H1 (cell line): ENCODE data around the gene ATXN7. TPM values are rescaled to one million over a fixed set of nuclear protein-coding genes. Genes with fewer than 3 reads are reported as not detected.

Source experiments
- CTCF ChIA-PET: fragments of 300-600 bp; sonication (Branson Sonifier 250); formaldehyde crosslinking; loops from one replicate; lab custom pipeline; 2021; ENCODE audit not compliant: partially characterized antibody; lab: Charles Lee
- POLR2A ChIA-PET: fragments of 300-600 bp; sonication (Branson Sonifier 250); formaldehyde crosslinking; loops from one replicate; lab custom pipeline; 2021; ENCODE audit warnings: inconsistent platforms; ENCODE audit not compliant: partially characterized antibody; lab: Charles Lee
- DNase-seq, 2 experiments: peaks; one replicate each; pipeline versions ENCODE4 v3.0.0 to v3.0.0-alpha.2; 2010 to 2022; ENCODE audit warnings: low spot score in 2 of 2, low read depth in 1 of 2, mixed read lengths in 1 of 2
- FAIRE-seq: peaks from 2 replicates; lab custom pipeline; 2011; peaks lifted over from hg19 to GRCh38; lab: Jason Lieb, UNC
- H2AFZ ChIP-seq: 2 replicates; pipeline ENCODE4 v1.8.1; 2012; ENCODE audit warnings: low read length, inconsistent platforms
- H2AK5ac ChIP-seq: 2 replicates; pipeline ENCODE4 v1.6.1; 2013; ENCODE audit warnings: low read depth, low read length
- H2BK120ac ChIP-seq: replicated peaks from 2 replicates; pipeline ENCODE3; 2013; ENCODE audit warnings: low read depth, low read length, inconsistent platforms
- H2BK12ac ChIP-seq: 2 replicates; pipeline ENCODE4 v1.6.1; 2013; ENCODE audit warnings: low read depth, low read length
- H2BK15ac ChIP-seq: 2 replicates; pipeline ENCODE4 v1.6.1; 2013; ENCODE audit warnings: low read length
- H2BK20ac ChIP-seq: 2 replicates; pipeline ENCODE4 v1.6.1; 2013; ENCODE audit warnings: low read length
- H2BK5ac ChIP-seq: 2 replicates; pipeline ENCODE4 v1.6.1; 2013; ENCODE audit warnings: low read depth, low read length
- H3K14ac ChIP-seq: 2 replicates; pipeline ENCODE4 v1.6.1; 2013; ENCODE audit warnings: inconsistent platforms; ENCODE audit not compliant: insufficient read length
- H3K18ac ChIP-seq: 2 replicates; pipeline ENCODE4 v1.6.1; 2013; ENCODE audit warnings: low read length; ENCODE audit errors: extremely low read depth
- H3K23ac ChIP-seq: 2 replicates; pipeline ENCODE4 v1.6.1; 2013; ENCODE audit warnings: inconsistent platforms; ENCODE audit not compliant: insufficient read length
- H3K23me2 ChIP-seq: 2 replicates; pipeline ENCODE4 v1.6.1; 2013; ENCODE audit warnings: low read depth, low read length
- H3K27ac ChIP-seq: 2 replicates; pipeline ENCODE4 v1.6.1; 2011; ENCODE audit warnings: low read depth, low read length, inconsistent platforms
- H3K27me3 ChIP-seq, 4 experiments: replicated peaks in 1 of 4; 1 replicate in 1 of 4; 2 replicates in 3 of 4; pipeline versions ENCODE4 v1.6.1 to v1.8.1; 2011 to 2013; ENCODE audit warnings: low read length in 3 of 4, mild to moderate bottlenecking in 3 of 4, inconsistent platforms in 2 of 4, mixed read lengths in 2 of 4, moderate library complexity in 1 of 4; ENCODE audit not compliant: control insufficient read depth in 3 of 4, insufficient read depth in 3 of 4; ENCODE audit errors: extremely low read depth in 1 of 4
- H3K36me3 ChIP-seq, 4 experiments: 2 replicates each; pipeline versions ENCODE4 v1.6.1 to v1.8.1; 2011 to 2013; ENCODE audit warnings: mild to moderate bottlenecking in 4 of 4, low read length in 3 of 4, moderate library complexity in 2 of 4, control low read depth in 1 of 4, inconsistent platforms in 1 of 4; ENCODE audit not compliant: insufficient read depth in 4 of 4, control insufficient read depth in 2 of 4
- H3K4ac ChIP-seq: replicated peaks from 2 replicates; pipeline ENCODE3; 2013; ENCODE audit warnings: low read length, low read depth, mixed read lengths, inconsistent platforms; ENCODE audit not compliant: insufficient read length
- H3K4me1 ChIP-seq, 4 experiments: replicated peaks in 1 of 4; 1 replicate in 1 of 4; 2 replicates in 3 of 4; pipeline versions ENCODE4 v1.6.1 to v1.8.1; 2011 to 2013; ENCODE audit warnings: low read length in 3 of 4, inconsistent platforms in 2 of 4, mixed read lengths in 1 of 4; ENCODE audit not compliant: insufficient read depth in 4 of 4, control insufficient read depth in 3 of 4
- H3K4me2 ChIP-seq, 2 experiments: 2 replicates each; pipeline versions ENCODE4 v1.6.1 to v1.8.1; 2011 to 2013; ENCODE audit warnings: low read depth in 2 of 2, low read length in 2 of 2, control low read depth in 1 of 2, inconsistent platforms in 1 of 2, mild to moderate bottlenecking in 1 of 2; ENCODE audit not compliant: insufficient read depth in 1 of 2
- H3K4me3 ChIP-seq, 4 experiments: fragments of 200-600, 300-600 bp in 1 of 4; sonication (generic), shearing (Covaris generic), sonication (Bioruptor Twin) in 1 of 4; 2 replicates each; pipeline versions ENCODE4 v1.5.1 to v1.8.1; 2011 to 2016; ENCODE audit warnings: low read length in 4 of 4, low read depth in 3 of 4, control low read depth in 2 of 4, inconsistent platforms in 2 of 4, mild to moderate bottlenecking in 2 of 4, mixed read lengths in 1 of 4, moderate library complexity in 1 of 4; ENCODE audit not compliant: insufficient read depth in 2 of 4; ENCODE audit errors: extremely low read depth in 1 of 4
- H3K56ac ChIP-seq: replicated peaks from 2 replicates; pipeline ENCODE3; 2013; ENCODE audit warnings: low read depth, mild to moderate bottlenecking, mixed read lengths, low read length, inconsistent platforms; ENCODE audit not compliant: insufficient read length
- H3K79me1 ChIP-seq: 2 replicates; pipeline ENCODE4 v1.6.1; 2013; ENCODE audit warnings: low read depth, low read length, control low read depth
- H3K79me2 ChIP-seq, 2 experiments: 2 replicates each; pipeline versions ENCODE4 v1.6.1 to v1.8.1; 2012 to 2013; ENCODE audit warnings: low read length in 2 of 2, mild to moderate bottlenecking in 2 of 2, inconsistent platforms in 1 of 2; ENCODE audit not compliant: insufficient read depth in 2 of 2, control insufficient read depth in 1 of 2
- H3K9ac ChIP-seq, 4 experiments: replicated peaks in 1 of 4; 1 replicate in 1 of 4; 2 replicates in 3 of 4; pipeline versions ENCODE4 v1.6.1 to v1.8.1; 2011 to 2013; ENCODE audit warnings: low read depth in 3 of 4, low read length in 3 of 4, control low read depth in 2 of 4, mild to moderate bottlenecking in 2 of 4, moderate library complexity in 2 of 4, inconsistent platforms in 1 of 4; ENCODE audit errors: extremely low read depth in 1 of 4
- H3K9me3 ChIP-seq, 2 experiments: 2 replicates each; pipeline versions ENCODE4 v1.6.1 to v1.8.1; 2012 to 2013; ENCODE audit warnings: mild to moderate bottlenecking in 2 of 2, moderate library complexity in 2 of 2, control low read depth in 1 of 2, inconsistent platforms in 1 of 2, low read depth in 1 of 2, low read length in 1 of 2, mixed read lengths in 1 of 2; ENCODE audit not compliant: insufficient read depth in 2 of 2
- H4K20me1 ChIP-seq, 2 experiments: replicated peaks in 1 of 2; 2 replicates each; pipeline versions ENCODE3 to v1.8.1; 2011 to 2013; ENCODE audit warnings: inconsistent platforms in 2 of 2, low read length in 2 of 2, mild to moderate bottlenecking in 1 of 2; ENCODE audit not compliant: insufficient read depth in 2 of 2, control insufficient read depth in 1 of 2
- H4K5ac ChIP-seq: 2 replicates; pipeline ENCODE4 v1.6.1; 2013; ENCODE audit warnings: low read length, low read depth, mixed read lengths, inconsistent platforms; ENCODE audit not compliant: insufficient read length
- H4K8ac ChIP-seq: 2 replicates; pipeline ENCODE4 v1.8.0; 2013; ENCODE audit warnings: mild to moderate bottlenecking, moderate library complexity, low read length, inconsistent platforms; ENCODE audit not compliant: insufficient read depth; ENCODE audit errors: extremely low read depth
- H4K91ac ChIP-seq: replicated peaks from 2 replicates; pipeline ENCODE3; 2013; ENCODE audit warnings: low read length, mixed read lengths, inconsistent platforms; ENCODE audit not compliant: insufficient read length
- EP300 ChIP-seq, 2 experiments: IDR thresholded peaks; 1 replicate in 1 of 2; 2 replicates in 1 of 2; pipeline ENCODE4 v1.6.1; 2011 to 2012; ENCODE audit warnings: low read depth in 2 of 2, low read length in 2 of 2, mild to moderate bottlenecking in 2 of 2, borderline replicate concordance in 1 of 2, inconsistent platforms in 1 of 2, moderate library complexity in 1 of 2
- EZH2 ChIP-seq: fragments of 200-600 bp; sonication (generic); IDR thresholded peaks from 2 replicates; pipeline ENCODE4 v1.7.1; 2012; ENCODE audit warnings: low read depth, mild to moderate bottlenecking, moderate library complexity, low read length, inconsistent platforms; ENCODE audit not compliant: severe bottlenecking
- KDM5A ChIP-seq: fragments of 200-600 bp; IDR thresholded peaks from 2 replicates; pipeline ENCODE4 v1.7.1; 2012; ENCODE audit warnings: mild to moderate bottlenecking, low read length, inconsistent platforms, mixed read lengths
- PHF8 ChIP-seq: fragments of 200-600 bp; sonication (generic); conservative IDR thresholded peaks from 2 replicates; pipeline ENCODE4 v1.7.1; 2012; ENCODE audit warnings: low read depth, mild to moderate bottlenecking, inconsistent platforms, low read length, moderate library complexity
- SIN3A ChIP-seq, 2 experiments: IDR thresholded peaks in 1 of 2; conservative IDR thresholded peaks in 1 of 2; 2 replicates each; pipeline ENCODE4 v1.6.1; 2011 to 2012; ENCODE audit warnings: low read length in 2 of 2, improper control_type of control experiment in 1 of 2, low read depth in 1 of 2, mild to moderate bottlenecking in 1 of 2
- SP1 ChIP-seq: IDR thresholded peaks from 2 replicates; pipeline ENCODE4 v1.6.1; 2011; ENCODE audit warnings: low read depth, low read length
- SP4 ChIP-seq: IDR thresholded peaks from 2 replicates; pipeline ENCODE4 v1.6.1; 2012; ENCODE audit warnings: low read length, inconsistent platforms
- SRF ChIP-seq: IDR thresholded peaks from 2 replicates; pipeline ENCODE4 v1.6.1; 2011; ENCODE audit warnings: mild to moderate bottlenecking, low read depth, low read length, moderate library complexity
- USF2 ChIP-seq: IDR thresholded peaks from 2 replicates; pipeline ENCODE4 v1.6.1; 2011; ENCODE audit warnings: low read length, improper control_type of control experiment
- WGBS, 2 experiments: shearing (Covaris generic) in 1 of 2; methylation state at CpG; one replicate each; pipeline versions ENCODE4 v1.1.6 to v1.1.7; 2013 to 2015; ENCODE audit warnings: low lambda C conversion rate in 2 of 2, mixed read lengths in 2 of 2, inconsistent platforms in 1 of 2, low coverage in 1 of 2, missing lambda C conversion rate in 1 of 2; ENCODE audit not compliant: insufficient replicate concordance in 2 of 2, insufficient coverage in 1 of 2, insufficient read length in 1 of 2; ENCODE audit errors: extremely low coverage in 1 of 2, missing lambda C conversion rate in 1 of 2; 5-methylcytosine and 5-hydroxymethylcytosine counted together
- polyA plus RNA-seq, 7 experiments: library from polyadenylated mRNA; depleted of rRNA in 3 of 7; stranded (reverse) in 5 of 7; unstranded in 2 of 7; fragments of >200 nt in 5 of 7; fragments of 200-250 nt in 2 of 7; gene quantifications; 1 replicate in 5 of 7; 2 replicates in 1 of 7; 4 replicates in 1 of 7; pipeline versions ENCODE4 v1.2.1 to v1.2.3, GENCODE V29; 2011 to 2013; ENCODE audit warnings: missing spikeins in 2 of 7, mixed read lengths in 2 of 7
- total RNA-seq: library from RNA; stranded (reverse); fragmentation: NEBNext Ultra II Directional; extraction: Animal tissue kit (Norgen Biotek cat#: 25700); gene quantifications from 2 replicates; pipeline ENCODE4 v1.2.1, GENCODE V29; 2021

Gene ATXN7
- total and polyA plus RNA-seq, 2 of the 8 experiments (the other 6 are each of a cell fraction or from before 2014, with no cell fraction given), result 15.5 to 16.8 TPM

GRCh38 chr3:63991666-63992065 lies 128.0 kb downstream of the ATXN7 start:
- no peak overlapping the region for H2BK120ac ChIP-seq
- H3K27me3 ChIP-seq, result no peaks in the 10 kb centered on the region
- no peak overlapping the region for H2BK12ac ChIP-seq
- H3K79me2 ChIP-seq, result no peaks in the 10 kb centered on the region
- H4K20me1 ChIP-seq, result no peaks in the 10 kb centered on the region
- no peak overlapping the region for H3K4ac ChIP-seq
- H3K79me1 ChIP-seq, result no peaks in the 10 kb centered on the region
- H2AFZ ChIP-seq, result no peak overlapping the region
- 91% methylated on average over 3 of the region's 3 CpGs; no CpG with 5 or more reads in 1 of the 2 experiments for WGBS, 2 experiments
- H2AK5ac ChIP-seq, result no peak overlapping the region
- no peak overlapping the region for H3K18ac ChIP-seq
- no peak for FAIRE-seq
- H2BK5ac ChIP-seq, result no peak overlapping the region
- H3K4me2 ChIP-seq, result no peak overlapping the region
- no peak overlapping the region for H4K91ac ChIP-seq
- H3K9ac ChIP-seq, result no peak overlapping the region
- H3K4me3 ChIP-seq, result no peak overlapping the region
- no peaks in the 10 kb centered on the region for H3K9me3 ChIP-seq
- H2BK15ac ChIP-seq, result no peak overlapping the region
- H3K23ac ChIP-seq, result no peak overlapping the region
- H3K23me2 ChIP-seq, result no peaks in the 10 kb centered on the region
- H3K36me3 ChIP-seq, result peaks cover 15 to 43% (median 31%) of the 10 kb centered on the region in 4 experiments; a peak in 7 of 8 replicates
- H3K4me1 ChIP-seq, result no peaks in the 10 kb centered on the region
- H4K5ac ChIP-seq, result no peak overlapping the region
- TF ChIP-seq USF2, result no peak
- TF ChIP-seq SP1, result no peak
- no peak for TF ChIP-seq PHF8
- TF ChIP-seq KDM5A, result no peak
- no peak for TF ChIP-seq EP300 (IDR thresholded peaks at IDR 0.05; ENCODE audit: borderline replicate concordance in 1 of 2, low read depth in 2 of 2, low read length in 2 of 2)
- TF ChIP-seq SP4, result no peak
- TF ChIP-seq SRF, result no peak
- TF ChIP-seq EZH2, result no peak
- no peak for TF ChIP-seq SIN3A (conservative IDR thresholded peaks at IDR 0.05 in 1 of 2, IDR thresholded peaks at IDR 0.05 in 1 of 2; ENCODE audit: low read depth in 1 of 2, low read length in 2 of 2)
- no peak overlapping the region for H2BK20ac ChIP-seq
- DNase-seq, result no peak
- POLR2A ChIA-PET, result interaction anchor here (0.8 kb wide), 1 partner anchor 16 kb away, joined by 3 read pairs; no protein-coding TSS in a partner anchor
- no peak overlapping the region for H3K14ac ChIP-seq
- no peak overlapping the region for H3K27ac ChIP-seq
- no peak overlapping the region for H3K56ac ChIP-seq
- no peak overlapping the region for H4K8ac ChIP-seq
- CTCF ChIA-PET, result interaction anchor here (0.6 to 10.4 kb wide), 9 partner anchors 12 to 1026 kb away, joined by 3 to 115 read pairs (median 3); partner anchors contain the start of gene PSMD6
